ENCODE data around the gene CEP131.

DNA sequence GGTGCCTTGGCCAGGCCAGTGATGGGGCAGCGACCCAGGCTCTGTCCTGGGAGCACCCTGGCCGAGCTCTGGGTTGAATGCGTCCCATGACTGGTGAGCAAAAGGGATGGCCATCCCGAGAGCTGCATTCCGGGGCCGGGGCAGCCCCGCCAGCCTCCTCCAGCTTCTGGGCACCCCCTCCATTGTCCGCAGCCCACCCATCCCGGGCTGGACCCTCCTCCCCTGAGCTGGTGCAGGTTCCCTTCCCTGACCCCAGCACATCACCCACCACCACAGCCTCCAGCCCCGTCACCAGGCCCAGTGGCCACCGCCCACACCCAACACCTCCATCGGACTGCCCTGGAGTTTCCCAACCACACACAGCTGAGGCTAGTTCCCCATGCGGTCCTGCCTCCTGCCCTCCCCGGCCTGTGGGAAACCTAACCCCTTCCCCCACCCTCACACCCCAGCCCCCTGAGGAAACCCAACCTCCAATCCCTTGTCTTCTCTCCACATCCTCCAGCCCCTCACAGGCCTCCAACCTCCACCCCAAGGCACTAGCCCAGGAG, 73.7 kb downstream of the CEP131 start:
- TF ChIP-seq CTCF (conservative IDR thresholded peaks at IDR 0.05; ENCODE audit: low read depth, low read length) = no peak
- no peak for TF ChIP-seq RFX5 (IDR thresholded peaks at IDR 0.05; ENCODE audit: low read depth, low read length)
- no peak for TF ChIP-seq POLR2A (IDR thresholded peaks at IDR 0.05; ENCODE audit: low read depth, low read length)
- TF ChIP-seq USF2 (IDR thresholded peaks at IDR 0.05; ENCODE audit: low read depth, low read length) = no peak
- TF ChIP-seq RAD21 (IDR thresholded peaks at IDR 0.05; ENCODE audit: low read length) = no peak
- TF ChIP-seq CEBPB (IDR thresholded peaks at IDR 0.05; ENCODE audit: low read depth, low read length) = no peak
- TF ChIP-seq SMC3 (IDR thresholded peaks at IDR 0.05; ENCODE audit: low read depth, low read length) = no peak
- TF ChIP-seq BHLHE40 (IDR thresholded peaks at IDR 0.05; ENCODE audit: low read depth, low read length) = no peak
- TF ChIP-seq CHD1 (IDR thresholded peaks at IDR 0.05; ENCODE audit: low read depth, low read length) = no peak
- no peak for TF ChIP-seq ELK1 (IDR thresholded peaks at IDR 0.05; ENCODE audit: borderline replicate concordance, low read depth, low read length)

Data from IMR-90 (cell line).